ENCODE results near the gene HELQ. TPM values are rescaled to one million over a fixed set of nuclear protein-coding genes. Genes with fewer than 3 reads are reported as not detected.

HELQ gene
- total and polyA plus RNA-seq, 9 of the 15 experiments (the other 6 are each of a cell fraction or from before 2014, with no cell fraction given): 3.5 to 15.2 (median 11.9) TPM

- TF ChIP-seq ZNF583 (CRISPR knock-in tag; IDR thresholded peaks at IDR 0.05) (no peak; the same call in 1 of the 2 replicates), E2F5 (CRISPR knock-in tag; IDR thresholded peaks at IDR 0.05) (peak; percentile 93), ATF1 (CRISPR knock-in tag; IDR thresholded peaks at IDR 0.05) (no peak), ATF1 (tag; IDR thresholded peaks at IDR 0.05) (peak; percentile 77), ZMIZ1 (IDR thresholded peaks at IDR 0.05; ENCODE audit: low read depth in 2 of 2, low read length in 2 of 2) (no peak), ZNF224 (CRISPR knock-in tag; IDR thresholded peaks at IDR 0.05) (no peak), EP400 (IDR thresholded peaks at IDR 0.05) (peak; percentile 61), MTA1 (IDR thresholded peaks at IDR 0.05; ENCODE audit: borderline replicate concordance) (peak; percentile 77; the same call in 1 of the 2 replicates), TRIM28 (IDR thresholded peaks at IDR 0.05) (0 out of 2 replicates have a peak, but pooled peaks have one; percentile 49), ZNF699 (CRISPR knock-in tag; IDR thresholded peaks at IDR 0.05; ENCODE audit: insufficient replicate concordance) (no peak), CHD1 (IDR thresholded peaks at IDR 0.05; ENCODE audit: low read length) (peak; percentile 82), VEZF1 (CRISPR knock-in tag; IDR thresholded peaks at IDR 0.05) (peak; percentile 96), CTCF (IDR thresholded peaks at IDR 0.05 in 2 of 3, conservative IDR thresholded peaks at IDR 0.05 in 1 of 3; ENCODE audit: insufficient read depth in 2 of 3, low read depth in 1 of 3, low read length in 3 of 3) (peak in 1 of 3 experiments; percentile 6; a peak in 1 of 6 replicates), SOX6 (IDR thresholded peaks at IDR 0.05) (no peak), MTA3 (IDR thresholded peaks at IDR 0.05; ENCODE audit: borderline replicate concordance) (peak; percentile 57; the same call in 1 of the 2 replicates), XRCC4 (IDR thresholded peaks at IDR 0.05; ENCODE audit: extremely low read depth, insufficient read depth, insufficient read length) (no peak), ZNF57 (CRISPR knock-in tag; IDR thresholded peaks at IDR 0.05) (no peak), CGGBP1 (CRISPR knock-in tag; IDR thresholded peaks at IDR 0.05) (0 out of 2 replicates have a peak, but pooled peaks have one; percentile 31), GATAD2B (IDR thresholded peaks at IDR 0.05; ENCODE audit: borderline replicate concordance) (no peak)
Measured at GRCh38 chr4:83484500-83485461, 29.2 kb upstream of the HELQ start, which contains the start of gene ABRAXAS1 (continued).

All from K562 (cell line).